WERI-Rb-1 (cell line): ENCODE results near the gene MUC6.

Experiments
- DNase-seq: peaks from one replicate; pipeline ENCODE4 v3.0.0-alpha.2; 2020
- H3K27ac ChIP-seq: fragments of 250-450 bp; sonication (Bioruptor Pico); 2 replicates; pipeline ENCODE4 v1.5.1; 2020; ENCODE audit warnings: mild to moderate bottlenecking, moderate library complexity
- H3K27me3 ChIP-seq: fragments of 250-450 bp; sonication (Bioruptor Pico); 2 replicates; pipeline ENCODE4 v1.5.1; 2021; ENCODE audit warnings: mild to moderate bottlenecking, low read depth, moderate library complexity; ENCODE audit not compliant: insufficient read depth, severe bottlenecking
- H3K36me3 ChIP-seq: fragments of 250-450 bp; sonication (Bioruptor Pico); 2 replicates; pipeline ENCODE4 v1.5.1; 2020; ENCODE audit warnings: mild to moderate bottlenecking, moderate library complexity
- H3K4me3 ChIP-seq: 2 replicates; pipeline ENCODE4 v1.5.1; 2011; ENCODE audit warnings: low read depth, mild to moderate bottlenecking, control low read depth, low read length
- H3K9me3 ChIP-seq: fragments of 250-450 bp; sonication (Bioruptor Pico); 2 replicates; pipeline ENCODE4 v1.5.1; 2021; ENCODE audit warnings: mild to moderate bottlenecking, moderate library complexity; ENCODE audit not compliant: severe bottlenecking
- CTCF ChIP-seq: IDR thresholded peaks from 2 replicates; pipeline ENCODE4 v1.5.1; 2011; ENCODE audit warnings: low read depth, mild to moderate bottlenecking, control low read depth, inconsistent platforms, low read length

MUC6 gene

GRCh38 chr11:1003159-1003558 lies 33.4 kb downstream of the MUC6 start:
- Histone ChIP-seq H3K4me3 (no peak overlapping the region), H3K9me3 (no peaks in the 10 kb centered on the region), H3K36me3 (peaks cover 64% of the 10 kb centered on the region), H3K27ac (no peak overlapping the region), H3K27me3 (no peaks in the 10 kb centered on the region)
- no peak for DNase-seq
- no peak for TF ChIP-seq CTCF

- H3K36me3 ChIP-seq, result peaks cover 62% of the 10 kb centered on the region
- no peak overlapping the region for H3K4me3 ChIP-seq
- H3K27ac ChIP-seq, result no peak overlapping the region
- H3K9me3 ChIP-seq, result no peaks in the 10 kb centered on the region
- DNase-seq, result no peak
- no peaks in the 10 kb centered on the region for H3K27me3 ChIP-seq
- TF ChIP-seq CTCF, result no peak
Measured at GRCh38 chr11:1002406-1002984, 34.0 kb downstream of the MUC6 start.

- Histone ChIP-seq H3K27me3 (no peaks in the 10 kb centered on the region), H3K4me3 (no peak overlapping the region), H3K27ac (no peak overlapping the region), H3K9me3 (no peaks in the 10 kb centered on the region), H3K36me3 (peaks cover 62% of the 10 kb centered on the region)
- no peak for TF ChIP-seq CTCF
- DNase-seq, result no peak
Measured at GRCh38 chr11:1001617-1002405, 34.7 kb downstream of the MUC6 start.

GRCh38 chr11:1000357-1001278 lies 35.9 kb downstream of the MUC6 start:
- TF ChIP-seq CTCF, result no peak
- H3K27ac ChIP-seq, result no peak overlapping the region
- no peaks in the 10 kb centered on the region for H3K27me3 ChIP-seq
- H3K36me3 ChIP-seq, result peaks cover 60% of the 10 kb centered on the region
- no peak for DNase-seq
- H3K9me3 ChIP-seq, result no peaks in the 10 kb centered on the region
- no peak overlapping the region for H3K4me3 ChIP-seq

GRCh38 chr11:999009-999408 lies 37.5 kb downstream of the MUC6 start:
- no peak overlapping the region for H3K4me3 ChIP-seq
- no peaks in the 10 kb centered on the region for H3K27me3 ChIP-seq
- TF ChIP-seq CTCF, result no peak
- H3K36me3 ChIP-seq, result peaks cover 55% of the 10 kb centered on the region
- no peaks in the 10 kb centered on the region for H3K9me3 ChIP-seq
- DNase-seq, result no peak
- no peak overlapping the region for H3K27ac ChIP-seq
